ENCODE results near the gene VPS26B. TPM values are rescaled to one million over a fixed set of nuclear protein-coding genes. Genes with fewer than 3 reads are reported as not detected.
"Not testable (repeated sequence)": the region's sequence is repeated elsewhere in the genome, so short reads cannot be mapped to it uniquely, and the experiment has no call there.

The VPS26B gene
- total RNA-seq, 1 experiment from 2014 or later = 39.1 TPM

GRCh38 chr11:134281635-134282034 lies 57.2 kb downstream of the VPS26B start:
- not testable (repeated sequence) for DNase-seq (ENCODE audit: low read depth)

- DNase-seq (ENCODE audit: low read depth) = no peak
Measured at GRCh38 chr11:134282121-134283045, 57.9 kb downstream of the VPS26B start.

DNA sequence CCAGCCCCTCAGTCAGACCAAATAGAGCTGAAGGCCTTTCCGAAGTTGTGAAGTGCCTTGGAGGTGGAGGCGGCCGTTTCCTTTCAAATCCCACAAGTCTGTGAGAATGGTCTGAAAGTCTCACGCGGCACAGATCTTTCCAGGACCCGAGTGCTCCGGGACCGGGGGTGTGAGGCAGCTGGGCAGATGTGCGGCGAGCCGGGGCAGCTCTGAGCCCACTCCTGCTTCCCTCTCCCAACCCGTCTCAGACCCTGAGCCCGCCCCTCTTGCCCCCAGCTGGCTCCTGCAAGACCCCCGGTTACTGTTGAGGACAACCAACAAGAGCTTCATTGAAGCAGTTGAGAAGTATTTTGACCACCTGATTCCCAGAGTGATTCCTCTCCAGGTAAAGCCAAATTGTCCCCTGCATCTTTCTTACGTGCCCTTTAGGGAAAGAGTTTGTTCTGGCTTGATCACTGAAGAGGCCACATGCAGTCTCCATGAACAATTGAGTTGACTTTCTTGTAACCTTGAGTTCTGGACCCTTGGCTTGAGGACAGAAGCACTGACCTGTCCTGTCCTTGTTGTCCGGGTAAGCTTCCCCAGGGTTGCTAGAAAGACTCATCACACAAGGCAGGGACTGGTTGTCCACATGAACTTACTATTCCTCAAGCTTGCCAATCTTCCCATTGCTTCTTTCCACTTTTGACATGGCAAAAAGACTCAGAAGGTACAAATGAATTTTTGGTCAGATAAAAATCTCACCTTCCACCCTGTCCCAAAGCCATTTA lies 59.2 kb downstream of the VPS26B start:
- no peak for DNase-seq (ENCODE audit: low read depth)

GRCh38 chr11:134284349-134284748 lies 59.9 kb downstream of the VPS26B start:
- DNase-seq (ENCODE audit: low read depth) = not testable (repeated sequence)

DNA sequence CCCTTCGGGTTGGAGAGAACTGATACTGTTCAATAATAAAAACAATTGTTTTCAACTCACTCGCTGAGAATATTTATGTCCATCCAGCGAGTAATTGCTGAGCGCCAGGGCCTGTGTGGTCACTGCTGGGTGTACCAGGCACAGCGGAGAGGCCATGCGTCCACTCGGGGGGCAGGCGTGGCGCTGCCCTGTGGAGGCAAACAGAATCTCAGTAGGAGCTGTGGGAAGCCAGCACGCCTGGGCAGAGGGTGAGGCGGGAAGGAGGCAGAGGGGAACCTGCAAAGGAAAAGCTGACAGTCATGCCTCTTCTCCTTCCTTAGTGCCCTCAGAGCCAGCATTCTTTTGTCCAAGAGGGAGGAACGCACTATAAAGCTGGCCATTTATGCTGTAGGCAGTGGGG lies 63.1 kb downstream of the VPS26B start:
- no peak for DNase-seq (ENCODE audit: low read depth)

- no peak for DNase-seq (ENCODE audit: low read depth)
Measured at GRCh38 chr11:134288486-134288885, 64.0 kb downstream of the VPS26B start.

DNA sequence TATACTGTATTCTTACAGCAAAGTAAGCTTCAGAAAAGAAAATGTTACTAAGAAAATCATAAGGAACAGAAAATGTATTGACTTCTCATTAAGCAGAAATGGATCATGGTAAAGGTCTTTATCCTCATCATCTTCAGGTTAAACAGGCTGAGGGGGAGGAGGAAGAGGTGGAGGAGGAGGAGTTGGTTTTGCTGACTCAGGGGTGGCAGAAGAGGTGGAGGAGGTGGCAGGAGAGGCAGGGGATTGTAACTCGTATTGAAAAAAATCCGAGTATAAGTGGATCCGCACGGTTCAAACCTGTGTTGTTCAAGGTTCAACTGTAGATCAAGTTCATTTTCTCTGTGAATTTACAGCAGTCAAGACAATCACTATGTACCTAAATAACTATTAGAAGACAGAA lies 64.7 kb downstream of the VPS26B start:
- no peak for DNase-seq (ENCODE audit: low read depth)

DNA sequence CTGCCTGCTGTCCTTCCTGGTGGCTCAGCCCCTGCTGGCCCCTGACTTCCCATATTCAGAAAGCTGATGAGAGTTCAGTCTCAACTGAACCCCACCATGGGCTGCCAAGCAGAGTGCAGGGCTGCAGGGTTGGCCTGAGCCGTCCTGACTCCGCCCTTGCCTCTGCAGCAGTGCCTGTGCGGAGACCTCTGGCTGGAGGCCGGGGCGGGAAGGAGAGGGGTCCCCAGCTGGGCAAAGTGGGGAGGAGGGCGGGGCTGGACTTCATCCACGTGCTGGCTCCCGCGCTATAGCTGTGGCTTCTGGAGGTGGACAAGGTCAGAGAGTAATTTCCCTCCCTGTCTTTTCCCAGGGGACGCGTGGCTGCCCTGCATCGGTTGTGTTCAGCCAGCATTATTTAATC lies 65.3 kb downstream of the VPS26B start:
- no peak for DNase-seq (ENCODE audit: low read depth)

GRCh38 chr11:134290646-134291045 lies 66.2 kb downstream of the VPS26B start:
- DNase-seq (ENCODE audit: low read depth) = no peak

GRCh38 chr11:134291196-134291595 lies 66.7 kb downstream of the VPS26B start:
- DNase-seq (ENCODE audit: low read depth) = no peak

DNA sequence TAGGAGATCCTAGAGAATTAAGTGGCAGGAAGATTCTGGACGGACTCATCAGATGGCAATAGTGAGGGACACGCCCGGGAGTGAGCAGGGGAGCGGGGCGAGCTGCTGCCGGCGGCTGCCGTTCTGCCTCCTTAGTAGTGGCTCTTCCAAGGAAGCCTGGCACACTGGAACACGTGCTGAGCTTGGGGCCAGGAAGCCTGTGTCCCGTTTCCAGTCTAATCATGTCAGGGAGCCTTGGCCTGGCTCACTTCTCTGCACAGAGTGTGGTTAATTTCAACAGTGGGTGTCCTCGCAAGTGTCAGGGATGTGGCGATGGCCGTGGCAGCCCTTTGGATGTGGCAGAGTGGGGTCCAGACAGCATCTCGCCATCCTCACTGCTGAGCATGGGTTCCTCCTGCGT lies 68.2 kb downstream of the VPS26B start:
- DNase-seq (ENCODE audit: low read depth) = no peak

DNA sequence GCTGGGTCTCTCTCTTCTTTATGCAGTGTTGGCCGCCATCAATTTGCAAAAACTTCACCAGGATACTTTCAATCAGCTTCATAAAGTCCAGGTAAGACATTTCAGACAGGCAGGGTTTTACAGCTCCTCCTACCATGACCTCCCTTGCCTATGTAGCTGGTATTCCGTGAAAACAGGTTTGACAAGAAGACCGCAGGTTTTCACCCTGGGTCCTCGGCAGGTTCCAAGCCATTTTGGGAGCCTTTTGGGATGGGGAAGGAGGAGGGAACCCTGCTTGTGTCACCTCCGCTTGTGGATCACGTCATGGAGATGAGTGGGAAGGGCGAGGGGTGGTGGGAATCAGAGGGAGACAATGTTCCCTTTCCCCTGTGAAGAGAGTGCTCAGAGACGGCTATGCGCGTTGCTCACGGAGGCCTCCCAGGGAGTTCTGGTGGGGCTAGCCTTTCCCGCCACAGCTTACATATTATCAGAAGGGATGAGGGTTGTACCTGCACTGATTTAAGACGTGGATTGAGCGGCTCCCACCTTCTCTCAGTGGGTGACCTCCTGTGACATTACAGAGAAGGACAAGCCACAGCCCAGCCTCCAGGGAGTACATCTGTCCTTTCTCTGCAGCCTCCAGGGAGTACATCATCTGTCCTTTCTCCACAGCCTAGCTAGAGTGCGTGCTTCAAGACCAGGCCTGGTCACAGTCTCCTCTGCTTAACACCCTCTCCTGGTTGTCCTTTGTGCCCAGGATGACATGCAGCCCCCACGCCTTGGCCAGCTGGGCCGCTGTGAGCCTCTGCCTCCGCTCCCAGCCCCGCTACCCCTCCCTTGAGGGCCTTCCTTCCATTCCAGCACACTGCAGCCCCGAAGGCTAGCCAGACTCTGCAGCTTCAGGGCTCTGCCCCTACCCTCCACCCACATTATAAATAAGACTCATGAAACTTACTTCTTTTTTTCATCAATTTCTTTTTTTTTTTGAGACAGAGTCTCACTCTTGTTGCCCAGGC lies 68.9 kb downstream of the VPS26B start:
- DNase-seq (ENCODE audit: low read depth) = no peak

DNA sequence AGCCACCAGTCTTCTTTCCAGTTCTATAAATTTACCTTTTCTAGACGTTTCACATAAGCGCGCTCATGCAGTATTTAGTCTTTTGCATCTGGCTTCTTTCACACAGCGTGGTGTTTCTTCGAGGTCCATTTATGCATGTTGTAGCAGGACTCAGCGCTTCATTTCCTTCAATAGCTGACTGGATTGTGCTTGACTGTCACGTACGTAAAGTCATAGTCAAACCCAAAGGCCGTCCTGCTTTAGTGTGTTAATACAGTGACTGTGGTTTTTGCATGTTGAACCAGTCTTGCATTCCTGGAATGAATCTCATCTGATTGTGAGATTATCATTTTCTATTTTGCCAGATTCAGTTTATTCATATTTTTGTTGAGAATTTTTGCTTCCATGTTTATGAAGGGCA lies 70.2 kb downstream of the VPS26B start:
- DNase-seq (ENCODE audit: low read depth) = no peak

Other genes with a start within 250 kb of the VPS26B start
- gene JAM3, start 155.6 kb upstream of the VPS26B start, total RNA-seq (2014; rRNA removed; shearing (Covaris generic)) = 41.2 and 49.5 TPM in 2 replicates
- 44.4 and 51.3 TPM in 2 replicates for gene NCAPD3, start 704 bp upstream of the VPS26B start, total RNA-seq (2014; rRNA removed; shearing (Covaris generic))
- gene THYN1, start 28.7 kb downstream of the VPS26B start, total RNA-seq (2014; rRNA removed; shearing (Covaris generic)) = 63.1 and 71.2 TPM in 2 replicates
- gene ACAD8, start 28.9 kb downstream of the VPS26B start, total RNA-seq (2014; rRNA removed; shearing (Covaris generic)) = 18.0 and 19.6 TPM in 2 replicates
- 0.03 and 0.10 TPM in 2 replicates for gene GLB1L3, start 51.7 kb downstream of the VPS26B start, total RNA-seq (2014; rRNA removed; shearing (Covaris generic))
- gene GLB1L2, start 107.3 kb downstream of the VPS26B start, total RNA-seq (2014; rRNA removed; shearing (Covaris generic)) = under 0.01 and 0.34 TPM in 2 replicates
- 0.23 and 0.45 TPM in 2 replicates for gene B3GAT1, start 187.6 kb downstream of the VPS26B start, total RNA-seq (2014; rRNA removed; shearing (Covaris generic))

Data from HT1080 (cell line).